ENCODE measurements around the gene ID2. TPM values are rescaled to one million over a fixed set of nuclear protein-coding genes. Genes with fewer than 3 reads are reported as not detected.
A peak's percentile ranks its signal among the peaks of the same experiment; 100 is the strongest.

Gene ID2
- polyA plus RNA-seq, 2 of the 4 experiments (the other 2 are of a cell fraction), result 177 to 181 TPM

- TF ChIP-seq NPAS2 (CRISPR knock-in tag; IDR thresholded peaks at IDR 0.05; ENCODE audit: borderline replicate concordance), result no peak
Measured at GRCh38 chr2:8646731-8647461, 35.0 kb upstream of the ID2 start (continued).

- FAIRE-seq (no peak), ATAC-seq (peak in 1 of 2 experiments; percentile 12; a peak in 1 of 6 replicates), DNase-seq (ENCODE audit: low read depth in 1 of 2, low spot score in 1 of 2) (no peak)
- H3K27ac ChIP-seq, result no peak overlapping the region; a peak in 1 of 6 replicates
- CTCF ChIA-PET, result interaction anchor here (1.2 to 1.9 kb wide), 5 partner anchors 10 to 40 kb away, joined by 3 to 6 read pairs (median 4); partner anchors contain the start of gene ID2
- POLR2A ChIA-PET, result interaction anchor here (1.4 kb wide), 1 partner anchor 34 kb away, joined by 3 read pairs; the partner anchor contains the start of gene ID2
- 0 out of 3 replicates have a peak, but pooled peaks cover 10% of the 10 kb centered on the region for H3K4me1 ChIP-seq
- no peaks in the 10 kb centered on the region for H3K9me3 ChIP-seq
- 88% methylated on average over 1 of the region's 1 CpG for WGBS (ENCODE audit: missing lambda C conversion rate)
- H3K4me2 ChIP-seq, result no peak overlapping the region
- H3K4me3 ChIP-seq, result no peak overlapping the region
- TF ChIP-seq CHD2 (IDR thresholded peaks at IDR 0.05; ENCODE audit: low read length, partially characterized antibody) (no peak), FOSB (CRISPR knock-in tag; IDR thresholded peaks at IDR 0.05) (no peak)
Measured at GRCh38 chr2:8647462-8647857, 34.4 kb upstream of the ID2 start.

DNA sequence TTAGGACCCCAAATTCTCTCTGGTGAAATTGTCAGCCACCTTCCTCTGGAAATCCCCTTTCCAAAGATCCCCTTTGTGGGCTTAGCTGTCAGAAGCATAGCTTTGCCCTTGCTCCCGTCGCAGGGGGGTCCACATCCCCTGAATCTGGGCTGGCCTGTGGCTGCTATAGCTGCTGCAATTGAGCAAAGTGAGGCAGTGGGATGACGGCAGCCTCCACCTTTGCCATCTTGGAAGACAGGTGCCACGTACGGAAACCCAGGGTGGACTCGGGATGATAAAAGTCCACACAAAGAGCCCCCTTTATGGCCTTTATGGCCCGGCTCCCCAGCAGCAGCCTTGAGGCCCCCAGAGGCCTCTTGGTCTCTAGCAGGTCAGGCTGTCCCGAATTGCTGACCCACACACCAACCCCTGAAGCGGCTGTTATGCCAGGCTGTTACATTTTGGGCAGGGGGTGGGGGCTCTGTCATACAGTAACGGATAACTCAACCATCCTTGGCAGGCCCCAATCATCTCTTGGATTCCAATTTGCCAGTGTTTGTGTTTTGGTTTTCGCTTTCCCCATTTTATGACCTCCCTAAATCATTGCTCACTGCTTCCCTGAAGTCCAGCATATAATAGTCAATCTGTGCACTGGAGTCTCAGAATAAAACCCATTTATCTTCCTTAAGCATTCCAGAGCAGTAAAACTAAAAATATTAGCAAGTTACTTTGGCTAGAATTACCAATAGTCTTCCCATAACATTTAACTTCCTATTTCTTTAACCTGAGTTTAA is 33.2 kb upstream of the ID2 start:
- no peak overlapping the region for H3K4me2 ChIP-seq
- peak overlapping the region in 1 of 2 experiments; percentile 14; a peak in 1 of 6 replicates for H3K27ac ChIP-seq
- CTCF ChIA-PET, result interaction anchor here (1.2 kb wide), 2 partner anchors 14 to 33 kb away, joined by 3 to 4 read pairs; partner anchors contain the start of gene ID2
- H3K4me1 ChIP-seq, result 0 out of 3 replicates have a peak, but pooled peaks cover 7% of the 10 kb centered on the region
- DNase-seq (ENCODE audit: low read depth in 1 of 2, low spot score in 1 of 2) (no peak), ATAC-seq (no peak), FAIRE-seq (no peak)
- WGBS (ENCODE audit: missing lambda C conversion rate), result 89% methylated on average over 11 of the region's 11 CpGs
- H3K4me3 ChIP-seq, result no peak overlapping the region
- no peaks in the 10 kb centered on the region for H3K9me3 ChIP-seq
- TF ChIP-seq, protein P1, sequence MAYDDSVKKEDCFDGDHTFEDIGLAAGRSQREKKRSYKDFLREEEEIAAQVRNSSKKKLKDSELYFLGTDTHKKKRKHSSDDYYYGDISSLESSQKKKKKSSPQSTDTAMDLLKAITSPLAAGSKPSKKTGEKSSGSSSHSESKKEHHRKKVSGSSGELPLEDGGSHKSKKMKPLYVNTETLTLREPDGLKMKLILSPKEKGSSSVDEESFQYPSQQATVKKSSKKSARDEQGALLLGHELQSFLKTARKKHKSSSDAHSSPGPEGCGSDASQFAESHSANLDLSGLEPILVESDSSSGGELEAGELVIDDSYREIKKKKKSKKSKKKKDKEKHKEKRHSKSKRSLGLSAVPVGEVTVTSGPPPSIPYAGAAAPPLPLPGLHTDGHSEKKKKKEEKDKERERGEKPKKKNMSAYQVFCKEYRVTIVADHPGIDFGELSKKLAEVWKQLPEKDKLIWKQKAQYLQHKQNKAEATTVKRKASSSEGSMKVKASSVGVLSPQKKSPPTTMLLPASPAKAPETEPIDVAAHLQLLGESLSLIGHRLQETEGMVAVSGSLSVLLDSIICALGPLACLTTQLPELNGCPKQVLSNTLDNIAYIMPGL (CRISPR knock-in tag; IDR thresholded peaks at IDR 0.05; ENCODE audit: borderline replicate concordance), result no peak
- POLR2A ChIA-PET, result interaction anchor here (1.4 kb wide), 1 partner anchor 33 kb away, joined by 3 read pairs; the partner anchor contains the start of gene ID2

- FAIRE-seq (no peak), ATAC-seq (no peak), DNase-seq (ENCODE audit: low read depth in 1 of 2, low spot score in 1 of 2) (no peak)
- H3K4me2 ChIP-seq, result no peak overlapping the region
- POLR2A ChIA-PET, result no interaction called here
- WGBS (ENCODE audit: missing lambda C conversion rate), result 52% methylated on average over 6 of the region's 6 CpGs
- 0 out of 3 replicates have a peak, but pooled peaks cover 3% of the 10 kb centered on the region for H3K4me1 ChIP-seq
- no peak overlapping the region for H3K4me3 ChIP-seq
- TF ChIP-seq RAD21 (conservative IDR thresholded peaks at IDR 0.05 in 1 of 2, IDR thresholded peaks at IDR 0.05 in 1 of 2) (no peak), JUNB (IDR thresholded peaks at IDR 0.05) (no peak), USF2 (IDR thresholded peaks at IDR 0.05) (no peak), RFX5 (IDR thresholded peaks at IDR 0.05) (no peak), FOSL2 (IDR thresholded peaks at IDR 0.05) (no peak), FOSL2 (CRISPR knock-in tag; IDR thresholded peaks at IDR 0.05) (no peak)
- CTCF ChIA-PET, result interaction anchor here (0.6 kb wide), 1 partner anchor 13 kb away, joined by 3 read pairs; no protein-coding TSS in a partner anchor
- no peak overlapping the region for H3K27ac ChIP-seq
- H3K9me3 ChIP-seq, result no peaks in the 10 kb centered on the region
Measured at GRCh38 chr2:8649718-8650117, 32.1 kb upstream of the ID2 start.

DNA sequence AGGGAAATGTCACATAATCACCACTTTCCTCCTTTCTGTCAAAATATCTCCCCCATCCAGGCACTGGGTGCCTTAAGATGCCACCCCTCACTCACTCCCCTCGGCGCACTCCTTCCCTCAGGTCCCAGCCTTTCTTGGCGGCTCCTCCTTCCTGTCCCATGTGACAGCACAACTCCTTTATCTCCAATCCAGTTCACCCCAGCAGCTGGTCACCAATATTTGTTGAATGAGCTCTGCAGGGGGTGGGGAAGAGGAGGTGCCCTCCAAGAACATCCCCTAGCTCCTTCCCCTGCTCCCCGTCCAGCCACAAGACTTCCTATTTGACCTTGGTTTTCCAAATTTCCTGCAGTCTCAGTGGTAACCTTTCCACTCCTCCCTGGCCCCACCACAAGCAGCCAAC is 31.6 kb upstream of the ID2 start:
- H3K4me1 ChIP-seq, result no peaks in the 10 kb centered on the region
- WGBS (ENCODE audit: missing lambda C conversion rate), result 94% methylated on average over 4 of the region's 4 CpGs
- no peak for FAIRE-seq
- H3K9me3 ChIP-seq, result no peaks in the 10 kb centered on the region
- POLR2A ChIA-PET, result no interaction called here
- no peak for ATAC-seq
- CTCF ChIA-PET, result interaction anchor here (0.6 kb wide), 1 partner anchor 12 kb away, joined by 3 read pairs; no protein-coding TSS in a partner anchor
- no peak overlapping the region for H3K4me3 ChIP-seq
- H3K27ac ChIP-seq, result no peak overlapping the region
- no peak overlapping the region for H3K4me2 ChIP-seq
- DNase-seq (ENCODE audit: low read depth in 1 of 2, low spot score in 1 of 2), result no peak
- no peak for TF ChIP-seq TFCP2L1 (CRISPR knock-in tag; IDR thresholded peaks at IDR 0.05)
- TF ChIP-seq RNF2 (IDR thresholded peaks at IDR 0.05; ENCODE audit: borderline replicate concordance, low read depth), result no peak
- TF ChIP-seq ZC3H11A (IDR thresholded peaks at IDR 0.05), result no peak
- TF ChIP-seq, protein P2, sequence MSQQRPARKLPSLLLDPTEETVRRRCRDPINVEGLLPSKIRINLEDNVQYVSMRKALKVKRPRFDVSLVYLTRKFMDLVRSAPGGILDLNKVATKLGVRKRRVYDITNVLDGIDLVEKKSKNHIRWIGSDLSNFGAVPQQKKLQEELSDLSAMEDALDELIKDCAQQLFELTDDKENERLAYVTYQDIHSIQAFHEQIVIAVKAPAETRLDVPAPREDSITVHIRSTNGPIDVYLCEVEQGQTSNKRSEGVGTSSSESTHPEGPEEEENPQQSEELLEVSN (IDR thresholded peaks at IDR 0.05; ENCODE audit: borderline replicate concordance, low read depth), result no peak
- no peak for TF ChIP-seq ATOH8 (CRISPR knock-in tag; IDR thresholded peaks at IDR 0.05; ENCODE audit: low read depth)
- TF ChIP-seq SREBF2 (IDR thresholded peaks at IDR 0.05), result no peak
- TF ChIP-seq, protein P3, sequence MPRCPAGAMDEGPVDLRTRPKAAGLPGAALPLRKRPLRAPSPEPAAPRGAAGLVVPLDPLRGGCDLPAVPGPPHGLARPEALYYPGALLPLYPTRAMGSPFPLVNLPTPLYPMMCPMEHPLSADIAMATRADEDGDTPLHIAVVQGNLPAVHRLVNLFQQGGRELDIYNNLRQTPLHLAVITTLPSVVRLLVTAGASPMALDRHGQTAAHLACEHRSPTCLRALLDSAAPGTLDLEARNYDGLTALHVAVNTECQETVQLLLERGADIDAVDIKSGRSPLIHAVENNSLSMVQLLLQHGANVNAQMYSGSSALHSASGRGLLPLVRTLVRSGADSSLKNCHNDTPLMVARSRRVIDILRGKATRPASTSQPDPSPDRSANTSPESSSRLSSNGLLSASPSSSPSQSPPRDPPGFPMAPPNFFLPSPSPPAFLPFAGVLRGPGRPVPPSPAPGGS (IDR thresholded peaks at IDR 0.05), result no peak
- TF ChIP-seq NR3C1 (IDR thresholded peaks at IDR 0.05), result no peak
- no peak for TF ChIP-seq PHF8 (IDR thresholded peaks at IDR 0.05; ENCODE audit: borderline replicate concordance, low read depth)
- TF ChIP-seq RFX5 (IDR thresholded peaks at IDR 0.05), result no peak
- TF ChIP-seq HEYL (CRISPR knock-in tag; IDR thresholded peaks at IDR 0.05), result no peak

Measured in A549 (cell line).